Activated CD4-positive, alpha-beta T cell treated with anti-CD3 and anti-CD28 coated beads, Interleukin-2, amount 10 ng/mL, durations not matched to agents 7 days and 5 days (primary cell): Measurements from ENCODE around the gene SPNS3. TPM values are rescaled to one million over a fixed set of nuclear protein-coding genes. Genes with fewer than 3 reads are reported as not detected.

Source experiments
- CTCF ChIA-PET: fragments of 350-600 bp; sonication (Branson Sonifier 250); formaldehyde crosslinking; loops from one replicate; lab custom pipeline; 2021; ENCODE audit warnings: antibody characterized with exemption; lab: Charles Lee
- POLR2A ChIA-PET: fragments of 350-600 bp; sonication (Branson Sonifier 250); formaldehyde crosslinking; loops from one replicate; lab custom pipeline; 2021; ENCODE audit warnings: antibody characterized with exemption; lab: Charles Lee
- DNase-seq: peaks from one replicate; pipeline ENCODE4 v3.0.0-alpha.2; 2020
- H3K27ac Mint-ChIP-seq: one replicate; pipeline ENCODE4 v1.8.0; 2021; ENCODE audit warnings: mild to moderate bottlenecking, moderate library complexity, mixed read lengths
- H3K27me3 Mint-ChIP-seq: one replicate; pipeline ENCODE4 v1.8.0; 2021; ENCODE audit warnings: mixed read lengths
- H3K36me3 Mint-ChIP-seq: one replicate; pipeline ENCODE4 v1.8.0; 2021; ENCODE audit warnings: low read depth, mixed read lengths
- H3K4me1 Mint-ChIP-seq: one replicate; pipeline ENCODE4 v1.8.0; 2021; ENCODE audit warnings: mixed read lengths
- H3K4me3 Mint-ChIP-seq: one replicate; pipeline ENCODE4 v1.8.0; 2021; ENCODE audit warnings: mild to moderate bottlenecking, moderate library complexity, mixed read lengths
- H3K9me3 Mint-ChIP-seq: one replicate; pipeline ENCODE4 v1.8.0; 2021; ENCODE audit warnings: mixed read lengths
- total RNA-seq, 2 experiments: library from RNA; stranded (reverse); gene quantifications; one replicate each; pipeline ENCODE4 v1.2.3, GENCODE V29; 2021

The SPNS3 gene
- total RNA-seq, 2 experiments from 2014 or later = 6.5 to 8.0 TPM

DNA sequence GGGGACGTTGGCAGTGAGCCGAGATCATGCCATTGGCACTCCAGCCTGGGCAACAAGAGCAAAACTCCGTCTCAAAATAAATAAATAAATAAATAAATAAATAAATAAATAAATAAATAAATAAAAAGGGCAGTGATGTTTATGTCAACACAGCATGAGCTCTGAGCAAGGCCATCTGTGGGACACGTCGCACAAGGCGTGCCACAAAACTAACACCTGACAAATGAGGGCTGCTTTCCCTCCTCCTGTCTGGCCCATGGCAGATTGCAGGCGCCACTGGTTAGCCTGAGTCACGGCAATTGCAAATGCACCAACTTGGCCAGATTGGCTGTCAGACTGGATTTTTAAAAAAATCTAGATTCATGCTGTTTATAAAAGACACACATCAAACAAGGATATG lies 25.9 kb upstream of the SPNS3 start:
- H3K27me3 Mint-ChIP-seq = no peaks in the 10 kb centered on the region
- no peak overlapping the region for H3K4me3 Mint-ChIP-seq
- no peaks in the 10 kb centered on the region for H3K9me3 Mint-ChIP-seq
- peaks cover 2% of the 10 kb centered on the region for H3K4me1 Mint-ChIP-seq
- no peak for DNase-seq
- no peak overlapping the region for H3K27ac Mint-ChIP-seq
- no peaks in the 10 kb centered on the region for H3K36me3 Mint-ChIP-seq
- ChIA-PET POLR2A (no interaction called here), CTCF (interaction anchor here (0.6 to 0.9 kb wide), 3 partner anchors 149 to 285 kb away, joined by 3 read pairs; no protein-coding TSS in a partner anchor)

DNA sequence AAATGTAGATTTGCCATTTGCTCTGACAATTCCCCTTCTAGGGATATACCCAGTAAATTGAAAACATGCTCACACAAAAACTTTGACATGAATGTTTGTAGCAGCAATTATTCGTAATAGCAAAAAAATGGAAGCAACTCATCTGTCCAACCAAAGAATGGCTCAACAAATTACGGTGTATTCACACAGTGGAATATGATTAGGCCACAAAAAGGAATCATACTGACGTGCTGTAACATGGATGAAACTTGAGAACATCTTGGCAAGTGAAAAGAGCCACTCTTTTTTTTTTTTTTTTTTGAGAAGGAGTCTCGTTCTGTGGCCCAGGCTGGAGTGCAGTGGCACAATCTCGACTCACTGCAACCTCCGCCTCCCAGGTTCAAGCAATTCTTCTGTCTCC lies 24.1 kb upstream of the SPNS3 start:
- POLR2A ChIA-PET = interaction anchor here (0.7 kb wide), 1 partner anchor 206 kb away, joined by 3 read pairs; no protein-coding TSS in a partner anchor

DNA sequence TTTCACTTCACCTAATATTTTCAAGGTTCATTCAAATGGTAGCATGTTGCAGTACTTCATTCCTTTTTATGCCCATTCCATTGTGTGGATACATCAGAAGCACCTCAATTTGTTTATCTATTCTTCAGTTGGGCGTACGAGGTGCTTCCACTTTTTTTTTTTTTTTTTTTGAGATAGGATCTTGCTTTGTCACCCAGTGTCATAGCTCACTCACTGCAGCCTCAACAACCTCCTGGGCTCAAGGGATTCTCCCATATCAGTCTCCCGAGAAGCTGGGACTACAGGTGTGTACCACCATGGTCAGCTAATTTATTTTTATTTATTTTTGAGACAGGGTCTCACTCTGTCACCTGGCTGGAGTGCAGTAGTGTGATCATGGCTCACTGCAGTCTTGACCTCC lies 22.5 kb upstream of the SPNS3 start:
- Mint-ChIP-seq H3K36me3 (no peaks in the 10 kb centered on the region), H3K27ac (no peak overlapping the region), H3K4me3 (no peak overlapping the region), H3K27me3 (no peaks in the 10 kb centered on the region), H3K4me1 (peaks cover 6% of the 10 kb centered on the region), H3K9me3 (no peaks in the 10 kb centered on the region)
- ChIA-PET POLR2A (no interaction called here), CTCF (interaction anchor here (0.7 to 1.8 kb wide), 4 partner anchors 113 to 220 kb away, joined by 3 to 6 read pairs (median 3); no protein-coding TSS in a partner anchor)
- no peak for DNase-seq

More for the DNA sequence above, 24.1 kb upstream of the SPNS3 start:
- Mint-ChIP-seq H3K27me3 (no peaks in the 10 kb centered on the region), H3K27ac (no peak overlapping the region), H3K4me3 (no peak overlapping the region), H3K9me3 (no peaks in the 10 kb centered on the region), H3K36me3 (no peaks in the 10 kb centered on the region), H3K4me1 (peaks cover 6% of the 10 kb centered on the region)
- CTCF ChIA-PET = no interaction called here
- DNase-seq = no peak

DNA sequence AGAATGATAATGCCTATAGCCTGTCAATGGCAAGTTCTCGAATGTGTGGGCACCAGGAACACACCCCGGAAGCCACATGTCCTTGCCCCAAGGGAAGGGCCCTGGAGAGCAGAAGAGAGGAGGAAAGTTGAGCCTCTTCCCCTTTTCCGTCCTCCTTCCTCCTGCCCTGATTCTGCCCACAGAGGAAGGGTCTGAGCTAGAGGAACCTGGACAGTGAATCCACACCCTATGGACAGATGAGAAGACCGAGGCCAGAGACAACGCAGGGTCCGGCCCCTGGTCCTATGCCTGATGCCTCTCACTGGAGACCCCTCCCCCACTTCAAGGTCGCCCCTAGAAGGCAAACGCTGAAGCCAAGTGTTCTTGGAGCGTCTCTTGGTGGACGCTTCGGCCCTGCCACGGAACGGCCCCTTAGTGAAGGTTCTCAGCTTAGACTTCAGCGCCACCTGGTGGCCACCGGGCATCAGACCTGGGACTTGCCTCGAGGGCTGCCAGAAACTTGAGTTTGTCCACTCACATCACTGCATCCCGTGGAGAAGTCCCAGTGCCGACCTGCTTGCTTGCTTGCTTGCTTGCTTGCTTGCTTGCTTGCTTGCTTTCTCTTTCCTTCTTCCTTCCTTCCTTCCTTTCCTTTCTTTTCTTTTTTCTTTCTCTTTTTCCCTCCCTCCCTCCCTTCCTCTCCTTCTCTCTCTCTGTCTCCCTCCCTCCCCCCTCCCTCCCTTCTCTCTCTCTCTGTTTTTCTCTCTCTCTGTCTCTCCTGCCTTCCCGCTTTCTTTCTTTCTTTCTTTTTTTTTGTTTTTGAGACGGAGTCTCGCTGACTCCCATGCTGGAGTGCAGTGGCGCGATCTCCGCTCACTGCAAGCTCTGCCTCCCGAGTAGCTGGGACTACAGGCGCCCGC lies 20.6 kb upstream of the SPNS3 start:
- peak; percentile 93 for DNase-seq
- CTCF ChIA-PET = interaction anchor here (0.6 to 2.3 kb wide), 9 partner anchors 10 to 370 kb away, joined by 3 to 14 read pairs (median 3); no protein-coding TSS in a partner anchor
- Mint-ChIP-seq H3K4me3 (peak overlapping the region; percentile 44), H3K9me3 (no peaks in the 10 kb centered on the region), H3K36me3 (no peaks in the 10 kb centered on the region), H3K27me3 (no peaks in the 10 kb centered on the region), H3K4me1 (peaks cover 6% of the 10 kb centered on the region), H3K27ac (peak overlapping the region; percentile 71)
- POLR2A ChIA-PET = no interaction called here

DNA sequence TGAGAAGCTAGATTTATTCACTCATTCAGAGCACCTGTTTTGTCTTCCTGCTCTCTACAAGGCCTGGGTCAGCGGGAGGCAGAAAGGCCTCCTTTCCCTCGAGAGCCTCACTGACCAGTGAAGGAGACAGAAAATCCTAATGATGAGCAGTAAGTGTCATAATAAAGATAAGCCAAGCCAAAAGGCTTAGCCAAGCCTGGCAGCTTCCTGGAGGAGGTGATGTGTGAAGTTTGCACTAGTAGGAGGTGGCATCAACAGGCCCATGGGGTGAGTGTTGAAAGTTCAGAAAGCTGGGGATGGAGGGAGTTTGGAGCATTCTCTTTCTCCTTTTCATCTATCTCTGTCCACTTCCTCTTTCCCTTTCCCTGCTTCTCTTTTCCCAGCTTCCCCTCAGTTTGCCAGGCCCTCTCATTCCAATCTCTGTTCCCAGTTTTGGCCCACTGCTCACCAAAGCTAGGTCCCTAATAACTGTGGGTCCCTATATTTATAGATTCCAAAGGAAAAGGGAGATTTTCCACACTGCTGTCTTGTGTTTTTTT lies 16.5 kb upstream of the SPNS3 start:
- CTCF ChIA-PET = interaction anchor here (1.0 to 2.2 kb wide), 5 partner anchors 14 to 218 kb away, joined by 3 to 9 read pairs (median 3); no protein-coding TSS in a partner anchor
- Mint-ChIP-seq H3K4me1 (peaks cover 12% of the 10 kb centered on the region), H3K27me3 (no peaks in the 10 kb centered on the region), H3K9me3 (no peaks in the 10 kb centered on the region), H3K36me3 (no peaks in the 10 kb centered on the region), H3K4me3 (no peak overlapping the region), H3K27ac (no peak overlapping the region)
- no peak for DNase-seq
- POLR2A ChIA-PET = no interaction called here

DNA sequence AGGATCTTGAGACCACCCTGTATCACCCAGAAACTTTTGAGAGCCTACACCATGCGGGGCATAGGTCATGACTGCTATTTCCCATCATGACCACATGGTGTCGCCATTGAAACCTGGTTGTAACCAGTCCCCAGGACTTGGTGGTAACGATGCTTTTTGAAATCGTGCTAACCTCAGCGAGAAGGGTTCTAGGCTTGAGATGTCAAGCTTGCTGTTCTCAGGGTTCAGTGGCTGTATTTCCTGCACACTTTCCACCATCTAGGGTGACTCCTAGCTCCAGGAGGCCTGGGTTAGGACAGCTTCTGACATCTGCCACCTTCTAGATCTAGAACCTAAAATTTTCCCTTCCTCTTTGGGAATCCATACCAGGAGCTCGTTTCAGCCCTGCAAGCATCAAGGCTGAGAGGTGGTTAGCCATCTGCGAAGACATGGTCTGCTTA lies 13.0 kb upstream of the SPNS3 start:
- no peaks in the 10 kb centered on the region for H3K9me3 Mint-ChIP-seq
- H3K36me3 Mint-ChIP-seq = no peaks in the 10 kb centered on the region
- H3K4me3 Mint-ChIP-seq = no peak overlapping the region
- peak overlapping the region; percentile 6 for H3K27ac Mint-ChIP-seq
- peak; percentile 80 for DNase-seq
- ChIA-PET POLR2A (no interaction called here), CTCF (interaction anchor here (0.6 to 2.3 kb wide), 10 partner anchors 11 to 678 kb away, joined by 3 to 11 read pairs (median 4); partner anchors contain the start of gene SPNS3)
- no peaks in the 10 kb centered on the region for H3K27me3 Mint-ChIP-seq
- peaks cover 6% of the 10 kb centered on the region for H3K4me1 Mint-ChIP-seq

DNA sequence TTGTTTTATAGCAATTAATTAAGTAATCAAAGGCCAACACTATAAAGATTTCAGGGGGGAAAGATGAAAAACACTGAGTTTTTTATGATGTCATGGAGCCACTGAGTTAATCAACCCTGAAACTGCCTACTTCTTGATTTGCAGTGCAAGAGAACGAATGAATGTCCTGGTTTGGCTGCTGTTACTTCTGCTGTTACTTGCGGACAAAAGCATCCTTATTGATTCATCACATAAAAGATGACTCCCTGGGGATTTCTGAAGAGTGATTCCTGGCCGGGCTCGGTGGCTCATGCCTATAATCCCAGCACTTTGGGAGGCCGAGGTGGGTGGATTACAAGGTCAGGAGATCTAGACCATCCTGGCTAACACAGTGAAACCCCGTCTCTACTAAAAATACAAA lies 10.9 kb upstream of the SPNS3 start:
- H3K4me3 Mint-ChIP-seq = no peak overlapping the region
- peaks cover 6% of the 10 kb centered on the region for H3K4me1 Mint-ChIP-seq
- POLR2A ChIA-PET = interaction anchor here (0.6 kb wide), 1 partner anchor 223 kb away, joined by 6 read pairs; no protein-coding TSS in a partner anchor

DNA sequence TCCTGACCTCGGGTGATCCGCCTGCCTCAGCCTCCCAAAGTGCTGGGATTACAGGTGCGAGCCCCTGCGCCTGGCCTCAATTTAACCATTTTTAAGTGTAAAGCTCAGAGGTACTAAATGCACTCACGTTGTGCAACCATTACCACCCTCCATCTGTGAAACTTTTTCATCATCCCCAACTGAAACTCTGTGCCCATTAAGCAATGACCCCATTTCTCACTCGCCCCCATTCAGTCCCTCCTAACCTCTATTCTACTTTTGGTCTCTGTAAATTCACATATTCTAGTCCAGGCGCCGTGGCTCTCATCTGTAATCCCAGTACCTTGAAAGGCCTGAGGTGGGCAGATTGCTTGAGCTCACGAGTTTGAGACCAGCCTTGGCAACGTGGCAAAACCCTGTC lies 8.3 kb upstream of the SPNS3 start:
- H3K36me3 Mint-ChIP-seq = no peaks in the 10 kb centered on the region
- DNase-seq = no peak
- no peaks in the 10 kb centered on the region for H3K9me3 Mint-ChIP-seq
- ChIA-PET POLR2A (no interaction called here), CTCF (interaction anchor here (0.6 to 1.3 kb wide), 3 partner anchors 11 to 331 kb away, joined by 3 read pairs; no protein-coding TSS in a partner anchor)
- no peak overlapping the region for H3K27ac Mint-ChIP-seq
- H3K27me3 Mint-ChIP-seq = peaks cover 2% of the 10 kb centered on the region
- peaks cover 6% of the 10 kb centered on the region for H3K4me1 Mint-ChIP-seq
- no peak overlapping the region for H3K4me3 Mint-ChIP-seq

More for the DNA sequence above, 10.9 kb upstream of the SPNS3 start:
- H3K27ac Mint-ChIP-seq = no peak overlapping the region
- DNase-seq = no peak
- H3K27me3 Mint-ChIP-seq = no peaks in the 10 kb centered on the region
- CTCF ChIA-PET = interaction anchor here (0.6 to 0.8 kb wide), 4 partner anchors 17 to 167 kb away, joined by 3 to 4 read pairs (median 3); no protein-coding TSS in a partner anchor
- H3K9me3 Mint-ChIP-seq = no peaks in the 10 kb centered on the region
- H3K36me3 Mint-ChIP-seq = no peaks in the 10 kb centered on the region

DNA sequence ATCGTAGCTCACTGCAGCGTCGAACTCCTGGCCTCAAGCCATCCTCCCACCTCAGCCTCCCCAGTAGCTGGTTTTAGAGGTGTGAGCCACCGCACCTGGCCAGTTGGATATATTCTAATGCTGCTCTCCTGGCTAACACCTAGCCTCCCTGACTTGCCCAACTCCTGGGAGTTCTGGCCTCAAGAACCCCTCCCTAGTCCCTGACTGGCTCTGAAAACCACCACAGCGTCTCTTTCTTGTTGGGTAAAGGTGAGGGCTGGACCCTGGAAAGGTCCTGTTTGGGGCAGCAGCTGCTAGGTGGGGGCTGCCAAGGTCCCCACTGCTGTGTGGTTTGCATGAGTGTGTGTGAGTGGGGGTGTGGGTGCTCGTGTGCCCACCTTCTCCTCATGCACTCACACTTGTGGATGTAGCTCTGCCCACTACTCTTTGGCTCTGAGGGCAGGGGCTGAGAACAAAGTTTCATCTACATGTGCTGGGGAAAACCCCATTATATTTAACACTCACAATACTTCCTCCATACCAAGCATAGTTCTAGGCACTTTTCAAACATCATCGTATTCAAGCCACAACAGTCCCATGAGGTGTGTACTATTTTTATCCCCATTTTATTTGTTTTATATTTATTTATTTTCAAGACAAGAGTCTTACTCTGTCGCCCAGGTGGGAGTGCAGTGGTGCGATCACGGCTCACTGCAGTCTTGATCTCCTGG lies 7.1 kb upstream of the SPNS3 start:
- no peak for DNase-seq
- H3K4me3 Mint-ChIP-seq = no peak overlapping the region
- no peaks in the 10 kb centered on the region for H3K36me3 Mint-ChIP-seq
- no peak overlapping the region for H3K27ac Mint-ChIP-seq
- H3K9me3 Mint-ChIP-seq = no peaks in the 10 kb centered on the region
- peaks cover 2% of the 10 kb centered on the region for H3K27me3 Mint-ChIP-seq
- CTCF ChIA-PET = interaction anchor here (1.3 kb wide), 1 partner anchor 10 kb away, joined by 3 read pairs; no protein-coding TSS in a partner anchor
- POLR2A ChIA-PET = no interaction called here
- H3K4me1 Mint-ChIP-seq = no peaks in the 10 kb centered on the region

DNA sequence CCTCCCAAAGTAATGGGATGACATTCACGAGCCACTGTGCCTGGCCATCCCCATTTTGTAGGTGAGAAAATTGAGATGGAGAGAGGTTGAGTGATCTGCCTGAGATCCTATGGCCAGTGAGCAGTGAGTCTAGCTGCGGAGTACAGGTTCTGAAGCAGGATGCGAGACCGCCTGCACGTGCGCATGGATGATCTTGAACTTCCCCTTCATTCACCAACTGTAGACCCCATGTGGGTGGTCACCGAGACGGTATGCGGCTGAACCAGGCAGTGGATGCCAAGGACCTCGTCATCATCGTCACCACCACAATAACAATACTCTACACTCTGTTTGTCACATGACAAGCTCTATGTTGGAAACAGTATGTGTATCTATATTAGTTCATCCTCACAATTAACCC lies 6.2 kb upstream of the SPNS3 start:
- Mint-ChIP-seq H3K36me3 (no peaks in the 10 kb centered on the region), H3K4me3 (no peak overlapping the region), H3K4me1 (no peaks in the 10 kb centered on the region), H3K27ac (no peak overlapping the region), H3K9me3 (no peaks in the 10 kb centered on the region), H3K27me3 (peaks cover 2% of the 10 kb centered on the region)
- DNase-seq = no peak
- POLR2A ChIA-PET = no interaction called here
- CTCF ChIA-PET = interaction anchor here (0.6 to 1.6 kb wide), 2 partner anchors 8 to 14 kb away, joined by 3 to 7 read pairs; no protein-coding TSS in a partner anchor

DNA sequence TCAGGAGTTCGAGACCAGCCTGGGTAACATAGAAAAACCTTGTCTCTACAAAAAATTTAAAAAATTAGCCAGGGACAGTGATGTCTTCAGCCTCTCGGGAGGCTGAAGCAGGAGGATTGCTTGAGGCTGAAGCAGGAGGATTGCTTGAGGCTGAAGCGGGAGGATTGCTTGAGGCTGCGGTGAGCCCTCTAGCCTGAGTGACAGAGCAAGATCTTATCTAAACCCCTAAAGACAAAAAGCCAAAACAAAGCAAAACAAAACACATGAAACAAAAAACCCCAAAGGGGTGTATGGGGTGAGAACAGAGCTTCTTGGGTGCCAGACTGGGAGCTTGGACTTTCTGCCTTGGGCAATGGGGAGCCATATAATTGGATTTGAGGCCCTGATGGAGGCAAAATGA lies 2.6 kb downstream of the SPNS3 start:
- H3K27ac Mint-ChIP-seq = peak overlapping the region; percentile 83
- H3K9me3 Mint-ChIP-seq = no peaks in the 10 kb centered on the region
- CTCF ChIA-PET = interaction anchor here (0.6 to 1.9 kb wide), 3 partner anchors 10 to 158 kb away, joined by 3 to 11 read pairs (median 3); no protein-coding TSS in a partner anchor
- POLR2A ChIA-PET = interaction anchor here (0.5 kb wide), 1 partner anchor 293 kb away, joined by 5 read pairs; no protein-coding TSS in a partner anchor
- peaks cover 40% of the 10 kb centered on the region for H3K4me1 Mint-ChIP-seq
- H3K36me3 Mint-ChIP-seq = no peaks in the 10 kb centered on the region
- peak; percentile 45 for DNase-seq
- no peaks in the 10 kb centered on the region for H3K27me3 Mint-ChIP-seq
- H3K4me3 Mint-ChIP-seq = peak overlapping the region; percentile 33

DNA sequence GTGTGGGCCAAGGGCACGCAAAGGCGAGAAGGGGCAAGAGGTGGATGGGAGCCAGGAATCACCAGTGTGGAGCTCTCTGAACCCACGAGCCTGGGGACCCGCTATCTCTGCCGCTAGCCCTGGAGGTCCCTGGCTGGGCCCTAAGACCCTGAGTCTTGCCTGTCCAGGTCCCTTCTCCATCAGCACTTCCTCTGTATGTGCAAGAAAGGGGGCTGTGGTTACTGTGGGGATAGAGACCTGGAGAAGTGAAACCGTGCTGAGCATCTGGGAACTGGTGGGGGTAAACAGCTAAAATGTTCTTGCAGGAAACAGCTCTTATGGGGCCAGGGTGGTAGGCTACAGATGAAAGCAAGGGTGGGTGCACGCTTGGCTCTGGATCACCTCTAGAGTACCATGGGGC lies 3.1 kb downstream of the SPNS3 start:
- no peak for DNase-seq
- Mint-ChIP-seq H3K27me3 (no peaks in the 10 kb centered on the region), H3K4me1 (peaks cover 40% of the 10 kb centered on the region), H3K36me3 (no peaks in the 10 kb centered on the region), H3K9me3 (no peaks in the 10 kb centered on the region), H3K27ac (peak overlapping the region; percentile 83), H3K4me3 (peak overlapping the region; percentile 33)
- ChIA-PET POLR2A (interaction anchor here (0.5 kb wide), 1 partner anchor 293 kb away, joined by 5 read pairs; no protein-coding TSS in a partner anchor), CTCF (interaction anchor here (1.1 to 1.9 kb wide), 3 partner anchors 11 to 15 kb away, joined by 3 to 11 read pairs (median 4); no protein-coding TSS in a partner anchor)
